WERI-Rb-1 (cell line): Measurements from ENCODE around the gene MSANTD1.

ENCODE experiments used
- DNase-seq: peaks from one replicate; pipeline ENCODE4 v3.0.0-alpha.2; 2020
- H3K27ac ChIP-seq: fragments of 250-450 bp; sonication (Bioruptor Pico); 2 replicates; pipeline ENCODE4 v1.5.1; 2020; ENCODE audit warnings: mild to moderate bottlenecking, moderate library complexity
- H3K27me3 ChIP-seq: fragments of 250-450 bp; sonication (Bioruptor Pico); 2 replicates; pipeline ENCODE4 v1.5.1; 2021; ENCODE audit warnings: mild to moderate bottlenecking, low read depth, moderate library complexity; ENCODE audit not compliant: insufficient read depth, severe bottlenecking
- H3K36me3 ChIP-seq: fragments of 250-450 bp; sonication (Bioruptor Pico); 2 replicates; pipeline ENCODE4 v1.5.1; 2020; ENCODE audit warnings: mild to moderate bottlenecking, moderate library complexity
- H3K4me3 ChIP-seq: 2 replicates; pipeline ENCODE4 v1.5.1; 2011; ENCODE audit warnings: low read depth, mild to moderate bottlenecking, control low read depth, low read length
- H3K9me3 ChIP-seq: fragments of 250-450 bp; sonication (Bioruptor Pico); 2 replicates; pipeline ENCODE4 v1.5.1; 2021; ENCODE audit warnings: mild to moderate bottlenecking, moderate library complexity; ENCODE audit not compliant: severe bottlenecking
- CTCF ChIP-seq: IDR thresholded peaks from 2 replicates; pipeline ENCODE4 v1.5.1; 2011; ENCODE audit warnings: low read depth, mild to moderate bottlenecking, control low read depth, inconsistent platforms, low read length

The MSANTD1 gene

DNA sequence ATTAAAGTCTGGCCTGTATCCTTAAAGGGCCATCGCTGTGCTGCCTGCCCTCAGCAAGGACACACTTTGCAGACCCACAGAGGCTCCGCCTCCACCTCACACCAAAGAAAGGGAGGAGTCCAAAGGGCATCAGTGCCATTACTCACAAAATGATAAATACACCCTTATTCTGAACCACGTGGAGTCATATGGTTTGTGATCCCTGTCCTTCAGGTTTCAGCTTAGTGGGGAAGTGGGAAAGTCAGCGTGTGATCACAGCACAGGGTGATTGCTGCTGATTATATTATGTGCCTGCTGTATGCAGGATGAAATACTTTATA, 35.9 kb upstream of the MSANTD1 start:
- Histone ChIP-seq H3K27me3 (no peaks in the 10 kb centered on the region), H3K27ac (no peak overlapping the region), H3K4me3 (no peak overlapping the region), H3K36me3 (peaks cover 89% of the 10 kb centered on the region), H3K9me3 (no peaks in the 10 kb centered on the region)
- TF ChIP-seq CTCF = no peak
- no peak for DNase-seq

DNA sequence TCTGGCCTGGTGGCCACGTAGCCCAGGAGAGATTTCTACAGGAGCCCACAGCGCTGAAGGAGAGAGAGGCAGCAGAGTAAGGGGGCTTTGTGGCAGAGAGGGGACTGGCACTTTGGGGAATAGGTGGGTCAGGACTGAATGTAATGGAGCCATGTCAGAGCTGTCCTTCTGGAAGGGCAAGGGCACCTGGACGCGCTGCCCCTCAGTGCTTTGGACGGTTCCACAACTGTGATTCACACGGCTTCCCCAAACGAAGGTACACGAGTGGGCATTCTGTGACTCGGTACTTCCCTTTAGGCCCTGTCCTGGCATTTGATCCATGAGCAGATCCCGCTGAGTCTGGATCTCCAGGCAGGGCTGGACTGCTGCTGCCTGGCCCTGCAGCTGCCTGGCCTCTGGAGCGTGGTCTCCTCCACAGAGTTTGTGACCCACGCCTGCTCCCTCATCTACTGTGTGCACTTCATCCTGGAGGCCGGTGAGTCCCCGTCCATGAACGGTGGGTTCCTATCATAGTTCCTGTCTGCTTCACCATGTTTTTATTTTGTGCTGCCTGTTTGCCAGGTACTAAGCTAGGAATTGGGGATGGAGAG, 35.2 kb upstream of the MSANTD1 start:
- H3K4me3 ChIP-seq = no peak overlapping the region
- TF ChIP-seq CTCF = no peak
- no peak overlapping the region for H3K27ac ChIP-seq
- no peaks in the 10 kb centered on the region for H3K27me3 ChIP-seq
- H3K36me3 ChIP-seq = peaks cover 89% of the 10 kb centered on the region
- DNase-seq = no peak
- H3K9me3 ChIP-seq = no peaks in the 10 kb centered on the region

- Histone ChIP-seq H3K9me3 (no peaks in the 10 kb centered on the region), H3K4me3 (no peak overlapping the region), H3K27ac (no peak overlapping the region), H3K36me3 (peaks cover 89% of the 10 kb centered on the region), H3K27me3 (no peaks in the 10 kb centered on the region)
- no peak for TF ChIP-seq CTCF
- DNase-seq = no peak
Measured at GRCh38 chr4:3215256-3215655, 33.7 kb upstream of the MSANTD1 start.

DNA sequence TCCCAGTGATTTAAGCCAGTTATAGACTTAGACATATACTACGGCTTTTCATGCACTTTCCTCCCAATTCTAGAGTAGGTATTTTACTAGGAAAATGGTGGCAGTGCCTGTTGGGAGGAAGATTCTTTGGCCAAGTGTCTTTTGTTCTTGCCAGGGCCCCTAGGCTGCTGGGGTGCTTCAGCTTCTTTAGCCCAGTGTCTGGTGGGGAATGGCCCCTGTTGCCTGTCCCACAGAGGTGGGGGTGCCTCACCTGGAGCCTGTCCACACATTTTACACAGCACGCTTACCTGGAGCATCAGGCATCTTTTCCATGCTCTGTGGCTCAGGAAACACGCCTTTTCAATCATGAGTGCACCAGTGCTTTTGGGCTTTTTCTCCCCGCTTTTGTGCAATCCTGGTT, 33.2 kb upstream of the MSANTD1 start:
- no peak for DNase-seq
- Histone ChIP-seq H3K4me3 (no peak overlapping the region), H3K27me3 (no peaks in the 10 kb centered on the region), H3K36me3 (peaks cover 88% of the 10 kb centered on the region), H3K9me3 (no peaks in the 10 kb centered on the region), H3K27ac (no peak overlapping the region)
- no peak for TF ChIP-seq CTCF

- H3K4me3 ChIP-seq = no peak overlapping the region
- DNase-seq = no peak
- peaks cover 88% of the 10 kb centered on the region for H3K36me3 ChIP-seq
- TF ChIP-seq CTCF = no peak
- no peaks in the 10 kb centered on the region for H3K9me3 ChIP-seq
- H3K27me3 ChIP-seq = no peaks in the 10 kb centered on the region
- H3K27ac ChIP-seq = no peak overlapping the region
Measured at GRCh38 chr4:3217266-3217665, 31.7 kb upstream of the MSANTD1 start.

- Histone ChIP-seq H3K27ac (no peak overlapping the region), H3K27me3 (no peaks in the 10 kb centered on the region), H3K9me3 (no peaks in the 10 kb centered on the region), H3K36me3 (peaks cover 88% of the 10 kb centered on the region), H3K4me3 (no peak overlapping the region)
- DNase-seq = no peak
- no peak for TF ChIP-seq CTCF
Measured at GRCh38 chr4:3217771-3218170, 31.2 kb upstream of the MSANTD1 start.
